IPS-15b (cell line): Measurements from ENCODE around the gene SPINK13.

Experiments used
- H3K27me3 ChIP-seq: one replicate; pipeline ENCODE4 v1.6.1; 2013; ENCODE audit warnings: low read length; ENCODE audit not compliant: control insufficient read depth, insufficient read depth
- H3K36me3 ChIP-seq: one replicate; pipeline ENCODE4 v1.6.1; 2013; ENCODE audit warnings: low read length; ENCODE audit not compliant: control insufficient read depth, insufficient read depth
- H3K4me1 ChIP-seq: one replicate; pipeline ENCODE4 v1.6.1; 2013; ENCODE audit warnings: mild to moderate bottlenecking, low read length; ENCODE audit not compliant: control insufficient read depth, insufficient read depth
- H3K4me3 ChIP-seq: one replicate; pipeline ENCODE4 v1.5.1; 2013; ENCODE audit warnings: low read depth, low read length
- H3K9ac ChIP-seq: one replicate; pipeline ENCODE4 v1.6.1; 2013; ENCODE audit warnings: low read depth, mild to moderate bottlenecking, low read length
- H3K9me3 ChIP-seq: one replicate; pipeline ENCODE4 v1.6.1; 2013; ENCODE audit warnings: mild to moderate bottlenecking, low read length; ENCODE audit not compliant: control insufficient read depth, insufficient read depth

Gene SPINK13

GRCh38 chr5:148268566-148268965 lies at the start of gene SPINK13:
TSS of gene SPINK13 (plus strand) at chr5:148268794. CDS start at chr5:148270073, 1,279 bp downstream.
- no peak within 1 kb of the TSS for H3K4me3 ChIP-seq
- no peaks in the 10 kb centered on the region for H3K36me3 ChIP-seq
- no peaks in the 10 kb centered on the region for H3K9me3 ChIP-seq
- no peaks in the 10 kb centered on the region for H3K27me3 ChIP-seq
- no peaks in the 10 kb centered on the region for H3K4me1 ChIP-seq
- H3K9ac ChIP-seq = no peak within 1 kb of the TSS

GRCh38 chr5:148221508-148221907 lies 47.1 kb upstream of the SPINK13 start:
- H3K9ac ChIP-seq = no peak overlapping the region
- H3K36me3 ChIP-seq = no peaks in the 10 kb centered on the region

GRCh38 chr5:148224117-148224742 lies 44.4 kb upstream of the SPINK13 start:
- Histone ChIP-seq H3K27me3 (no peaks in the 10 kb centered on the region), H3K36me3 (no peaks in the 10 kb centered on the region), H3K4me3 (no peak overlapping the region), H3K9me3 (no peaks in the 10 kb centered on the region), H3K9ac (no peak overlapping the region), H3K4me1 (no peaks in the 10 kb centered on the region)

More at GRCh38 chr5:148221508-148221907, 47.1 kb upstream of the SPINK13 start:
- H3K4me3 ChIP-seq = no peak overlapping the region
- no peaks in the 10 kb centered on the region for H3K4me1 ChIP-seq
- no peaks in the 10 kb centered on the region for H3K9me3 ChIP-seq
- H3K27me3 ChIP-seq = no peaks in the 10 kb centered on the region

GRCh38 chr5:148228392-148228984 lies 40.1 kb upstream of the SPINK13 start:
- H3K36me3 ChIP-seq = no peaks in the 10 kb centered on the region
- no peak overlapping the region for H3K4me3 ChIP-seq
- H3K27me3 ChIP-seq = no peaks in the 10 kb centered on the region
- H3K9ac ChIP-seq = no peak overlapping the region
- H3K9me3 ChIP-seq = no peaks in the 10 kb centered on the region
- no peaks in the 10 kb centered on the region for H3K4me1 ChIP-seq

DNA sequence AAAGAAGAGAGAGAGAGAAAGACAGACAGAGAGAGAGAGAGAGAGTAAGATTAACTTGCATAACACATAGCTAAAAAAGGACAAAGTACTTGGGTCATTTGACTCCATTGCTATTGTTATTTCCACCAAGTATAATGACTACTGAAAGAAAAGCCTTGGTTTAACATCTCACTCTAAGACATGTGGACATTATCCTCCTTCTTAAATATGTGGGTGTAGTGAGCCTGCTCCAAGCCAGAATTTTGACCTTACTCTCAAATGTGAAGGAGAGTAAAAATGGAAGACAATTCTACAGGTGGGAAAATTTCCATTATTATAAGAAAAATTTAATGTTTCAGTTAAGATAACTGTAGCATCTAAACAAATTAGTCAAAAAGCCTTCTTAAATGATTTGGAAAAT lies 38.8 kb upstream of the SPINK13 start:
- H3K4me1 ChIP-seq = no peaks in the 10 kb centered on the region
- no peaks in the 10 kb centered on the region for H3K9me3 ChIP-seq
- no peaks in the 10 kb centered on the region for H3K36me3 ChIP-seq
- H3K9ac ChIP-seq = no peak overlapping the region
- no peaks in the 10 kb centered on the region for H3K27me3 ChIP-seq
- peak overlapping the region; percentile 35 for H3K4me3 ChIP-seq

DNA sequence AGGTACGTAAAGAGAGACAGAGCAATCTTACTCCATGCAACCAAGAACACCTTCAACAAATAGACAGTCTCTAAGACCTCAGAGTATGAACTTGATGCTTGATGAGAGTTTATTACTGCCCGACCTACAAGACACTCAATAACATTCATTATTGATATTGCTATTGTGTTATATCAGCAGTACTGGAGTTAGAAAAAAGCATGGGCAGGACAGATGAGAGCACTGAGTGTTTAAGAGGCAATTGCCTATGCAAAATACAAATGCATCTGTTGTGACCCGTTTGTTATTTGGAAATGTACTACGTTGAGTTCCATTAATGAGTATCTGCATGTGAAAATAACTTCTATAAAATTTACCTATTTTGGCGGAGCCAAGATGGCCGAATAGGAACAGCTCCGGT lies 38.4 kb upstream of the SPINK13 start:
- Histone ChIP-seq H3K9ac (no peak overlapping the region), H3K4me1 (no peaks in the 10 kb centered on the region), H3K36me3 (no peaks in the 10 kb centered on the region), H3K4me3 (peak overlapping the region; percentile 35), H3K9me3 (no peaks in the 10 kb centered on the region), H3K27me3 (no peaks in the 10 kb centered on the region)

- no peak overlapping the region for H3K9ac ChIP-seq
- no peak overlapping the region for H3K4me3 ChIP-seq
- H3K9me3 ChIP-seq = no peaks in the 10 kb centered on the region
- H3K36me3 ChIP-seq = no peaks in the 10 kb centered on the region
- no peaks in the 10 kb centered on the region for H3K4me1 ChIP-seq
- H3K27me3 ChIP-seq = no peaks in the 10 kb centered on the region
Observed at GRCh38 chr5:148237785-148238417, 30.7 kb upstream of the SPINK13 start.

GRCh38 chr5:148238418-148238794 lies 30.2 kb upstream of the SPINK13 start, which contains the start of gene MARCOL:
TSS of gene MARCOL (plus strand) at chr5:148238525. CDS start at chr5:148238598, 73 bp downstream.
- no peaks in the 10 kb centered on the region for H3K27me3 ChIP-seq
- H3K9me3 ChIP-seq = no peaks in the 10 kb centered on the region
- no peak within 1 kb of the TSS for H3K9ac ChIP-seq
- no peak within 1 kb of the TSS for H3K4me3 ChIP-seq
- H3K4me1 ChIP-seq = no peaks in the 10 kb centered on the region
- no peaks in the 10 kb centered on the region for H3K36me3 ChIP-seq

- Histone ChIP-seq H3K4me3 (no peak overlapping the region), H3K27me3 (no peaks in the 10 kb centered on the region), H3K9me3 (no peaks in the 10 kb centered on the region), H3K9ac (no peak overlapping the region), H3K36me3 (no peaks in the 10 kb centered on the region), H3K4me1 (no peaks in the 10 kb centered on the region)
Observed at GRCh38 chr5:148248894-148249293, 19.7 kb upstream of the SPINK13 start.

GRCh38 chr5:148255456-148255855 lies 13.1 kb upstream of the SPINK13 start:
- Histone ChIP-seq H3K9ac (no peak overlapping the region), H3K9me3 (no peaks in the 10 kb centered on the region), H3K4me1 (no peaks in the 10 kb centered on the region), H3K4me3 (no peak overlapping the region), H3K27me3 (no peaks in the 10 kb centered on the region), H3K36me3 (no peaks in the 10 kb centered on the region)

DNA sequence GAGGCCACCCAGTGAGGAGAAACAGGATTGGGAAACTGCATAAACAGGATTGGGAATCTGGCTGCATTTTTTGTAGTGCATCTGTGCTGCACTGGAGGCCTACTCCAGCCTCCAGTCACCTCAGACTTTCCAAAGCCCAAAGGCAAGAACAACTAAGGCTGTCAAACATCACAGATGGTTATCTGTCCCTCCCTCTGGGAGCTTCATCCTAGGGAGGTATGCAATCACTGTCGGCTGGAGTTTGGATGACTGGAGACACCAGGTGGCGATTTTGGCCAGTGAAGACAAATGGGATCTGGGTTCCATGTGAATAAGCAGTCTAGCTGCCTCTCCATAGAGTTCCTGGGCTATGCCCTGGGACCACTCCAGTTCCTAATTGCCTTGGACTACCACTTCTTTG lies 9.3 kb upstream of the SPINK13 start:
- no peaks in the 10 kb centered on the region for H3K36me3 ChIP-seq
- H3K4me3 ChIP-seq = no peak overlapping the region
- H3K4me1 ChIP-seq = no peaks in the 10 kb centered on the region
- H3K9me3 ChIP-seq = no peaks in the 10 kb centered on the region
- no peak overlapping the region for H3K9ac ChIP-seq
- H3K27me3 ChIP-seq = no peaks in the 10 kb centered on the region

GRCh38 chr5:148261221-148261620 lies 7.4 kb upstream of the SPINK13 start:
- Histone ChIP-seq H3K4me1 (no peaks in the 10 kb centered on the region), H3K9ac (no peak overlapping the region), H3K27me3 (no peaks in the 10 kb centered on the region), H3K36me3 (no peaks in the 10 kb centered on the region), H3K4me3 (no peak overlapping the region), H3K9me3 (no peaks in the 10 kb centered on the region)
